ENCODE measurements around the gene WDR72.

DNA sequence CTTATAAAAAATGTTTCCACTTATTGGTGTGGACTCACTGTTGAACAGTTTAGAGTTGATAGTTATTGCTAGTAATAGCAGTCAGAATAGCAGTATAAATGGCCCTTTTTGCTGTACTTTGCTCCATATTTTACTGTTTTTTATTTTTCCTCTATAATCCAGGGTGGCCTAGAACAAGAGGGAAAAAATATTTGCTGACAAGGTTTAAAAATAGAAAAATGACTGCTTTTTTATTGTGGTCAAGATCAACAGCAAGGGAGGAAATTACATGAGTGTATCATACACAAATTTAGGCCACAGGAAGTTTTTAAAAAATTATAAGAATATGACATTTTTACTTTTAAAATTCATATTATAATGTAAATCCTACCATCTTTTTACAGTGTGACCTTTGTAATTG is 269.1 kb downstream of the WDR72 start:
- TF ChIP-seq, protein P1, sequence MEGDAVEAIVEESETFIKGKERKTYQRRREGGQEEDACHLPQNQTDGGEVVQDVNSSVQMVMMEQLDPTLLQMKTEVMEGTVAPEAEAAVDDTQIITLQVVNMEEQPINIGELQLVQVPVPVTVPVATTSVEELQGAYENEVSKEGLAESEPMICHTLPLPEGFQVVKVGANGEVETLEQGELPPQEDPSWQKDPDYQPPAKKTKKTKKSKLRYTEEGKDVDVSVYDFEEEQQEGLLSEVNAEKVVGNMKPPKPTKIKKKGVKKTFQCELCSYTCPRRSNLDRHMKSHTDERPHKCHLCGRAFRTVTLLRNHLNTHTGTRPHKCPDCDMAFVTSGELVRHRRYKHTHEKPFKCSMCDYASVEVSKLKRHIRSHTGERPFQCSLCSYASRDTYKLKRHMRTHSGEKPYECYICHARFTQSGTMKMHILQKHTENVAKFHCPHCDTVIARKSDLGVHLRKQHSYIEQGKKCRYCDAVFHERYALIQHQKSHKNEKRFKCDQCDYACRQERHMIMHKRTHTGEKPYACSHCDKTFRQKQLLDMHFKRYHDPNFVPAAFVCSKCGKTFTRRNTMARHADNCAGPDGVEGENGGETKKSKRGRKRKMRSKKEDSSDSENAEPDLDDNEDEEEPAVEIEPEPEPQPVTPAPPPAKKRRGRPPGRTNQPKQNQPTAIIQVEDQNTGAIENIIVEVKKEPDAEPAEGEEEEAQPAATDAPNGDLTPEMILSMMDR (conservative IDR thresholded peaks at IDR 0.05; ENCODE audit: low read length), result no peak
- no peak for TF ChIP-seq EZH2phosphoT487 (IDR thresholded peaks at IDR 0.05; ENCODE audit: borderline replicate concordance)
